Vagina (tissue), 2 donors: ENCODE measurements around the gene DDX55. TPM values are rescaled to one million over a fixed set of nuclear protein-coding genes. Genes with fewer than 3 reads are reported as not detected.

Source experiments
- DNase-seq, 2 donors: peaks; one replicate each; pipeline ENCODE4 v3.0.0-alpha.2; 2017; ENCODE audit errors: extremely low spot score in 2 of 2
- H3K27ac ChIP-seq: fragments of 200-600 bp; sonication (generic); one replicate; pipeline ENCODE4 v1.5.1; 2019
- H3K27me3 ChIP-seq: fragments of 200-600 bp; sonication (generic); one replicate; pipeline ENCODE4 v1.5.1; 2019
- H3K36me3 ChIP-seq, 2 donors: fragments of 200-600 bp; sonication (generic); one replicate each; pipeline ENCODE4 v1.5.1; 2017 to 2019
- H3K4me1 ChIP-seq: fragments of 200-600 bp; sonication (generic); one replicate; pipeline ENCODE4 v1.5.1; 2019
- H3K4me3 ChIP-seq, 2 donors: fragments of 200-600 bp; sonication (generic); 1 replicate in 1 of 2; 2 replicates in 1 of 2; pipeline ENCODE4 v1.5.1; 2016 to 2019
- H3K9me3 ChIP-seq: fragments of 200-600 bp; sonication (generic); one replicate; pipeline ENCODE4 v1.5.1; 2019
- CTCF ChIP-seq, 3 experiments: fragments of 450-650 bp in 2 of 3; fragments of 200-600 bp in 1 of 3; sonication (generic) in 1 of 3; IDR thresholded peaks; one replicate each; pipeline ENCODE4 v1.5.1; 2017 to 2019; ENCODE audit warnings: antibody characterized with exemption in 3 of 3, mild to moderate bottlenecking in 2 of 3, moderate library complexity in 2 of 3
- POLR2A ChIP-seq, 2 donors: fragments of 450-650 bp; IDR thresholded peaks; one replicate each; pipeline ENCODE4 v1.6.1; 2017; ENCODE audit warnings: antibody characterized with exemption in 2 of 2, mild to moderate bottlenecking in 2 of 2, moderate library complexity in 2 of 2
- POLR2AphosphoS5 ChIP-seq, 2 donors: sonication (generic); formaldehyde crosslinking; IDR thresholded peaks; one replicate each; pipeline ENCODE4 v1.9.0; 2017; ENCODE audit warnings: antibody characterized with exemption in 2 of 2, mild to moderate bottlenecking in 2 of 2, low read depth in 1 of 2; ENCODE audit not compliant: insufficient read depth in 1 of 2
- intact Hi-C: fragments of 100-400 bp; cut with DNase I; formaldehyde crosslinking; loops from one replicate; pipeline ENCODE4 v1.15.1; 2023
- small RNA-seq: library from RNA; depleted of rRNA; stranded (forward); fragments of <200 nt; gene quantifications from one replicate; pipeline ENCODE3, GENCODE V24; 2016
- total RNA-seq: library from RNA; depleted of rRNA; stranded (reverse); fragments of >200 nt; gene quantifications from one replicate; pipeline ENCODE4 v1.2.3, GENCODE V29; 2016

The DDX55 gene
- total RNA-seq, 1 donor from 2014 or later: 16.5 TPM

DNA sequence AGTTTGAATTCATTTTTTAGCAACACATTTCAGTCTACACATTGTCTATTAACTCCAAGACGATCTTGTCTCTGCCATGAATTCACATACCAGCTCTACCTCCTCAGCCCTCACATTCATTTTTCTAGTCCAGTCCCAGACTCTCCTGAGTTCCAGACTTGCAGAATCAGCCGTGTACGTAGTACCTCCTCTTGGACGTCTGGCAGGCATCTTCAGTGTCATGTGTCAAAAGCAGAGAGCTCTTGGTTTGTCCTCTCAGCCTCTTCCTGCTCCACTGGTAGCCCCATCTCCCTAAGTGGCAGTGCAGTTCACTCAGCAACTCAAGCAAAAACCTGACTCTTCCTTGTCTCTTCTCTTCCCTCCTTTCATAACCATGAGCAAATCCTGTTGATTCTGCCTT lies 54.5 kb downstream of the DDX55 start:
- no peaks in the 10 kb centered on the region for H3K4me1 ChIP-seq
- intact Hi-C loops: no loop called here

DNA sequence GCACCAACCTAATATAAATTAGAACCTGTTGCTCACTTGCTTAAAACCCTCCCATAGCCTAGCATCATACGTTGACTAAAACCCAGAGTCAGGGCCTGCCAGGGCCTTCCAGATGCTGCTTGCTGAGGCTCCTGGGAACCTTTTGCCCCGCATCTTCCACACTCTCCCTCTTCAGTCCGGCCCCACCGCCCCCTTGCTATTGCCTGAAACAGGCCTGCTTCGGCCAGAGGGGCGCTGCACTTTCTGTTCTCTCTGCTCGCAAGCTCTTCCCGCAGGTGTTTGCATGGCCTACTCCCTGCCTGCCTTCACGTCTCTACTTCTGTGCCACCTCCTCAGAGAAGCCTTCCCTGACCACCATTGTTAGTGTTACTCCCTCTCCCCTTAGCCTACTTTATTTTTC lies 55.3 kb downstream of the DDX55 start:
- intact Hi-C loops: no loop called here
- no peak for DNase-seq

More for the DNA sequence above, 54.5 kb downstream of the DDX55 start:
- Histone ChIP-seq H3K27ac (no peak overlapping the region), H3K36me3 (peaks cover 0 to 26% of the 10 kb centered on the region in 2 donors), H3K27me3 (no peaks in the 10 kb centered on the region), H3K4me3 (no peak overlapping the region), H3K9me3 (no peaks in the 10 kb centered on the region)
- TF ChIP-seq CTCF (IDR thresholded peaks at IDR 0.05) (no peak), POLR2AphosphoS5 (IDR thresholded peaks at IDR 0.05; ENCODE audit: insufficient read depth in 1 of 2, low read depth in 1 of 2) (no peak), POLR2A (IDR thresholded peaks at IDR 0.05) (no peak)
- no peak for DNase-seq

DNA sequence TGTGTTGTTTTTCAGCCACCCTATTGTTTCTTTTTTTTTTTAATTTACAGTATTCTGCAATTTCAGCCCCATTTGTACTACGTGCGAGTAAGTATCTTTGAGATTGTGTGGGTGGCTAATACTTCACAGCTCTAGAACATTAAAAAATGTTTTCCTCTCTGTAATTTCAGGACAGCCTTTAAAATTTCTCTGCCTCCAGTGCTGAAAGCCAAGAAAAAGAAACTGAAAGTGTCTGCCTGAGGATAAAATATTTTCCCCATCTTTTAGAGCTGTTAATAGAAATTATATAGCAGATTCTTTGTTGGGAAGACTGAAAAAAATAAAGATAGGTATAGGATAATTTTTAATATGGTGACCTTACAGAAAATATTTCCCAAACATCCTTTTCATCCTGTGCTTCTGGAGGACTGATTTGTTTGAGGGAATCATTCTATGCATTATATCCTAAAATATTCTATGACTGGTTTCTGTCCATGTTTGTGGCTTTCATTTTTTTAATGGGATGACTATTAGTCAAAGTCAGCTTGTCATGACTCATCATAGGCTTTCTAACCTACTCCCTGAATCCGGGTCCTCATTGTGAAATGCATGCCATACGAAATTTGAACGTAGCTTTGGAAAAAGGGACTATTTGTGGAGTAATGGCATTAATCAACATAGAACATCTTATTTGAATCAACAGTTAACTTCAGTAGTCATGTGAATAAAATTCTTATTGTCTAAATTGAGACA lies 58.3 kb downstream of the DDX55 start:
- Histone ChIP-seq H3K4me3 (no peak overlapping the region), H3K4me1 (no peaks in the 10 kb centered on the region), H3K27me3 (no peaks in the 10 kb centered on the region), H3K9me3 (no peaks in the 10 kb centered on the region), H3K36me3 (peaks cover 0 to 22% of the 10 kb centered on the region in 2 donors), H3K27ac (peak overlapping the region; percentile 73)
- TF ChIP-seq POLR2AphosphoS5 (IDR thresholded peaks at IDR 0.05; ENCODE audit: insufficient read depth in 1 of 2, low read depth in 1 of 2) (peak; percentile 23 to 70), POLR2A (IDR thresholded peaks at IDR 0.05) (no peak), CTCF (IDR thresholded peaks at IDR 0.05) (no peak)
- intact Hi-C loops: no loop called here
- no peak for DNase-seq

More for the DNA sequence above, 55.3 kb downstream of the DDX55 start:
- Histone ChIP-seq H3K9me3 (no peaks in the 10 kb centered on the region), H3K4me3 (no peak overlapping the region), H3K27ac (no peak overlapping the region), H3K27me3 (no peaks in the 10 kb centered on the region), H3K36me3 (peaks cover 0 to 18% of the 10 kb centered on the region in 2 donors), H3K4me1 (no peaks in the 10 kb centered on the region)
- TF ChIP-seq POLR2AphosphoS5 (IDR thresholded peaks at IDR 0.05; ENCODE audit: insufficient read depth in 1 of 2, low read depth in 1 of 2) (no peak), POLR2A (IDR thresholded peaks at IDR 0.05) (no peak), CTCF (IDR thresholded peaks at IDR 0.05) (no peak)

GRCh38 chr12:123667771-123668170 lies 65.9 kb downstream of the DDX55 start:
- peaks cover 15% of the 10 kb centered on the region for H3K4me1 ChIP-seq
- H3K36me3 ChIP-seq: peaks cover 0 to 5% of the 10 kb centered on the region in 2 donors
- H3K27ac ChIP-seq: no peak overlapping the region
- DNase-seq: no peak
- no peak overlapping the region for H3K4me3 ChIP-seq
- no peaks in the 10 kb centered on the region for H3K27me3 ChIP-seq
- TF ChIP-seq CTCF (IDR thresholded peaks at IDR 0.05) (no peak), POLR2A (IDR thresholded peaks at IDR 0.05) (no peak), POLR2AphosphoS5 (IDR thresholded peaks at IDR 0.05; ENCODE audit: insufficient read depth in 1 of 2, low read depth in 1 of 2) (no peak)
- H3K9me3 ChIP-seq: no peaks in the 10 kb centered on the region
- intact Hi-C loops: no loop called here

Small RNA genes within 50 kb of the gene (small RNA-seq; reads per million reads assigned to genes)
- gene SNORA9B: 0.69 reads per million

Other genes starting within 250 kb of the DDX55 start
- gene SBNO1, start 237.3 kb upstream of the DDX55 start, total RNA-seq: 15.0 TPM
- gene KMT5A, start 218.0 kb upstream of the DDX55 start, total RNA-seq: 42.2 TPM
- gene RILPL2, start 165.4 kb upstream of the DDX55 start, total RNA-seq: 9.6 TPM
- 16.9 TPM for gene SNRNP35, start 144.0 kb upstream of the DDX55 start, total RNA-seq
- gene RILPL1, start 68.4 kb upstream of the DDX55 start, total RNA-seq: 29.7 TPM
- gene TMED2, start 17.5 kb upstream of the DDX55 start, total RNA-seq: 110 TPM
- gene EIF2B1, start 31.6 kb downstream of the DDX55 start, total RNA-seq: 55.2 TPM
- 21.1 TPM for gene GTF2H3, start 31.7 kb downstream of the DDX55 start, total RNA-seq
- 6.1 TPM for gene TCTN2, start 69.0 kb downstream of the DDX55 start, total RNA-seq
- gene ATP6V0A2, start 110.3 kb downstream of the DDX55 start, total RNA-seq: 24.8 TPM
- not detected for gene DNAH10, start 160.2 kb downstream of the DDX55 start, total RNA-seq